ENCODE measurements around the gene EIF1B. TPM values are rescaled to one million over a fixed set of nuclear protein-coding genes. Genes with fewer than 3 reads are reported as not detected.

Gene EIF1B
- total RNA-seq, 1 experiment from 2014 or later = 25.0 TPM

- Histone ChIP-seq H3K27me3 (ENCODE audit: control insufficient read depth, insufficient read depth, low read length) (no peaks in the 10 kb centered on the region), H3K9me3 (ENCODE audit: control insufficient read depth, insufficient read depth, low read depth, low read length) (no peaks in the 10 kb centered on the region), H3K4me1 (ENCODE audit: control insufficient read depth, insufficient read depth, low read length) (no peaks in the 10 kb centered on the region), H3K36me3 (ENCODE audit: control insufficient read depth, insufficient read depth, low read length) (no peaks in the 10 kb centered on the region), H3K27ac (ENCODE audit: low read length) (no peak overlapping the region), H3K4me3 (ENCODE audit: low read depth in 2 of 2, low read length in 2 of 2) (no peak overlapping the region)
- DNase-seq (ENCODE audit: low read depth, low spot score) (no peak), ATAC-seq (no peak)
- BruUV-seq (replicated peaks) = no TSS peak
- intact Hi-C loops (cut with micrococcal nuclease; ENCODE audit: unreplicated experiment) = no loop called here
- TF ChIP-seq, protein P1, sequence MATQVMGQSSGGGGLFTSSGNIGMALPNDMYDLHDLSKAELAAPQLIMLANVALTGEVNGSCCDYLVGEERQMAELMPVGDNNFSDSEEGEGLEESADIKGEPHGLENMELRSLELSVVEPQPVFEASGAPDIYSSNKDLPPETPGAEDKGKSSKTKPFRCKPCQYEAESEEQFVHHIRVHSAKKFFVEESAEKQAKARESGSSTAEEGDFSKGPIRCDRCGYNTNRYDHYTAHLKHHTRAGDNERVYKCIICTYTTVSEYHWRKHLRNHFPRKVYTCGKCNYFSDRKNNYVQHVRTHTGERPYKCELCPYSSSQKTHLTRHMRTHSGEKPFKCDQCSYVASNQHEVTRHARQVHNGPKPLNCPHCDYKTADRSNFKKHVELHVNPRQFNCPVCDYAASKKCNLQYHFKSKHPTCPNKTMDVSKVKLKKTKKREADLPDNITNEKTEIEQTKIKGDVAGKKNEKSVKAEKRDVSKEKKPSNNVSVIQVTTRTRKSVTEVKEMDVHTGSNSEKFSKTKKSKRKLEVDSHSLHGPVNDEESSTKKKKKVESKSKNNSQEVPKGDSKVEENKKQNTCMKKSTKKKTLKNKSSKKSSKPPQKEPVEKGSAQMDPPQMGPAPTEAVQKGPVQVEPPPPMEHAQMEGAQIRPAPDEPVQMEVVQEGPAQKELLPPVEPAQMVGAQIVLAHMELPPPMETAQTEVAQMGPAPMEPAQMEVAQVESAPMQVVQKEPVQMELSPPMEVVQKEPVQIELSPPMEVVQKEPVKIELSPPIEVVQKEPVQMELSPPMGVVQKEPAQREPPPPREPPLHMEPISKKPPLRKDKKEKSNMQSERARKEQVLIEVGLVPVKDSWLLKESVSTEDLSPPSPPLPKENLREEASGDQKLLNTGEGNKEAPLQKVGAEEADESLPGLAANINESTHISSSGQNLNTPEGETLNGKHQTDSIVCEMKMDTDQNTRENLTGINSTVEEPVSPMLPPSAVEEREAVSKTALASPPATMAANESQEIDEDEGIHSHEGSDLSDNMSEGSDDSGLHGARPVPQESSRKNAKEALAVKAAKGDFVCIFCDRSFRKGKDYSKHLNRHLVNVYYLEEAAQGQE (IDR thresholded peaks at IDR 0.05; ENCODE audit: insufficient read depth in 1 of 2, low read depth in 2 of 2, low read length in 1 of 2) = no peak
- no peak for TF ChIP-seq TCF7L2 (IDR thresholded peaks at IDR 0.05; ENCODE audit: low read depth, low read length)
- no peak for TF ChIP-seq SIN3A (IDR thresholded peaks at IDR 0.05; ENCODE audit: borderline replicate concordance, insufficient read depth, low read depth, low read length)
- TF ChIP-seq, protein P2, sequence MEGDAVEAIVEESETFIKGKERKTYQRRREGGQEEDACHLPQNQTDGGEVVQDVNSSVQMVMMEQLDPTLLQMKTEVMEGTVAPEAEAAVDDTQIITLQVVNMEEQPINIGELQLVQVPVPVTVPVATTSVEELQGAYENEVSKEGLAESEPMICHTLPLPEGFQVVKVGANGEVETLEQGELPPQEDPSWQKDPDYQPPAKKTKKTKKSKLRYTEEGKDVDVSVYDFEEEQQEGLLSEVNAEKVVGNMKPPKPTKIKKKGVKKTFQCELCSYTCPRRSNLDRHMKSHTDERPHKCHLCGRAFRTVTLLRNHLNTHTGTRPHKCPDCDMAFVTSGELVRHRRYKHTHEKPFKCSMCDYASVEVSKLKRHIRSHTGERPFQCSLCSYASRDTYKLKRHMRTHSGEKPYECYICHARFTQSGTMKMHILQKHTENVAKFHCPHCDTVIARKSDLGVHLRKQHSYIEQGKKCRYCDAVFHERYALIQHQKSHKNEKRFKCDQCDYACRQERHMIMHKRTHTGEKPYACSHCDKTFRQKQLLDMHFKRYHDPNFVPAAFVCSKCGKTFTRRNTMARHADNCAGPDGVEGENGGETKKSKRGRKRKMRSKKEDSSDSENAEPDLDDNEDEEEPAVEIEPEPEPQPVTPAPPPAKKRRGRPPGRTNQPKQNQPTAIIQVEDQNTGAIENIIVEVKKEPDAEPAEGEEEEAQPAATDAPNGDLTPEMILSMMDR (IDR thresholded peaks at IDR 0.05) = no peak
- no peak for TF ChIP-seq POLR2AphosphoS5 (IDR thresholded peaks at IDR 0.05; ENCODE audit: low read depth, low read length)
- CTCF ChIA-PET = no interaction called here
- in situ Hi-C loops (cut with HindIII; ENCODE audit: low pct_unique_long_range_greater_than_20kb, low sequenced_read_pairs) = no loop called here
- POLR2A ChIA-PET = no interaction called here
Measured at GRCh38 chr3:40299721-40300335, 9.7 kb upstream of the EIF1B start.

- Histone ChIP-seq H3K4me3 (ENCODE audit: low read depth in 2 of 2, low read length in 2 of 2) (no peak overlapping the region), H3K36me3 (ENCODE audit: control insufficient read depth, insufficient read depth, low read length) (no peaks in the 10 kb centered on the region), H3K4me1 (ENCODE audit: control insufficient read depth, insufficient read depth, low read length) (no peaks in the 10 kb centered on the region), H3K27ac (ENCODE audit: low read length) (no peak overlapping the region), H3K27me3 (ENCODE audit: control insufficient read depth, insufficient read depth, low read length) (no peaks in the 10 kb centered on the region), H3K9me3 (ENCODE audit: control insufficient read depth, insufficient read depth, low read depth, low read length) (no peaks in the 10 kb centered on the region)
- no TSS peak for BruUV-seq (replicated peaks)
- in situ Hi-C loops (cut with HindIII; ENCODE audit: low pct_unique_long_range_greater_than_20kb, low sequenced_read_pairs) = no loop called here
- TF ChIP-seq, protein P2 (IDR thresholded peaks at IDR 0.05) = no peak
- TF ChIP-seq SIN3A (IDR thresholded peaks at IDR 0.05; ENCODE audit: borderline replicate concordance, insufficient read depth, low read depth, low read length) = no peak
- TF ChIP-seq TCF7L2 (IDR thresholded peaks at IDR 0.05; ENCODE audit: low read depth, low read length) = no peak
- TF ChIP-seq, protein P1 (IDR thresholded peaks at IDR 0.05; ENCODE audit: insufficient read depth in 1 of 2, low read depth in 2 of 2, low read length in 1 of 2) = no peak
- no peak for TF ChIP-seq POLR2AphosphoS5 (IDR thresholded peaks at IDR 0.05; ENCODE audit: low read depth, low read length)
- ChIA-PET POLR2A (no interaction called here), CTCF (no interaction called here)
- DNase-seq (ENCODE audit: low read depth, low spot score) (no peak), ATAC-seq (no peak)
- intact Hi-C loops (cut with micrococcal nuclease; ENCODE audit: unreplicated experiment) = no loop called here
Measured at GRCh38 chr3:40302784-40303183, 6.7 kb upstream of the EIF1B start.
